HCT116 (cell line): ENCODE results near the gene ZSWIM8. TPM values are rescaled to one million over a fixed set of nuclear protein-coding genes. Genes with fewer than 3 reads are reported as not detected.

Source experiments
- ATAC-seq: fragments of 200-7000 bp; cut with Tn5 transposase; 2 replicates; pipeline ENCODE4 v1.9.1; 2020; ENCODE audit warnings: mild to moderate bottlenecking, moderate library complexity
- BruUV-seq: library from RNA; stranded (reverse); fragments of 400-500 nt; replicated peaks from 2 replicates; lab custom pipeline; 2021; lab: Mats Ljungman, UMichigan
- CTCF ChIA-PET: fragments of 300-600 bp; sonication (Branson Sonifier 250); formaldehyde crosslinking; loops from one replicate; lab custom pipeline; 2021; ENCODE audit warnings: antibody characterized with exemption; lab: Charles Lee
- POLR2A ChIA-PET: fragments of 300-600, 350-600 bp; sonication (Branson Sonifier 250); formaldehyde crosslinking; loops from one replicate; lab custom pipeline; 2021; ENCODE audit warnings: antibody characterized with exemption; lab: Charles Lee
- RAD21 ChIA-PET, 2 experiments: fragments of 300-600 bp; sonication (Branson Sonifier 250); formaldehyde crosslinking; loops; one replicate each; lab custom pipeline; 2023; ENCODE audit warnings: low total read pairs in 2 of 2; ENCODE audit not compliant: uncharacterized antibody in 2 of 2, unreplicated experiment in 2 of 2, low non-redundant PET in 1 of 2; lab: Charles Lee
- DNase-seq: peaks from one replicate; pipeline ENCODE4 v3.0.0-alpha.2; 2010; ENCODE audit warnings: low read depth, low spot score
- H2AFZ ChIP-seq: fragments of 200-600 bp; shearing (Covaris generic), sonication (generic); 2 replicates; pipeline ENCODE4 v1.6.1; 2017; ENCODE audit warnings: low read depth, mixed run types, mixed read lengths, antibody characterized with exemption, low read length; ENCODE audit not compliant: poor library complexity, severe bottlenecking
- H3K27ac ChIP-seq: 2 replicates; pipeline ENCODE4 v1.5.1; 2012; ENCODE audit warnings: low read depth, low read length
- H3K27me3 ChIP-seq: fragments of 200-600 bp; sonication (generic); 2 replicates; pipeline ENCODE4 v1.6.1; 2016; ENCODE audit warnings: mixed run types, low read length, mixed read lengths; ENCODE audit not compliant: insufficient read depth
- H3K36me3 ChIP-seq, 2 experiments: fragments of 200-500 bp in 1 of 2; fragments of 200-600 bp in 1 of 2; sonication (Bioruptor generic) in 1 of 2; sonication (generic) in 1 of 2; 2 replicates each; pipeline versions ENCODE4 v1.5.1 to v1.6.1; 2014 to 2016; ENCODE audit warnings: low read length in 2 of 2, inconsistent platforms in 1 of 2, mixed read lengths in 1 of 2, mixed run types in 1 of 2; ENCODE audit not compliant: insufficient read depth in 2 of 2, control insufficient read depth in 1 of 2
- H3K4me1 ChIP-seq, 2 experiments: fragments of 200-600 bp in 1 of 2; sonication (generic) in 1 of 2; 2 replicates each; pipeline versions ENCODE4 v1.5.1 to v1.6.1; 2012 to 2017; ENCODE audit warnings: low read length in 2 of 2, inconsistent platforms in 1 of 2, mild to moderate bottlenecking in 1 of 2, mixed read lengths in 1 of 2, mixed run types in 1 of 2, moderate library complexity in 1 of 2; ENCODE audit not compliant: insufficient read depth in 2 of 2, control insufficient read depth in 1 of 2
- H3K4me2 ChIP-seq: fragments of 200-600 bp; sonication (generic); 2 replicates; pipeline ENCODE4 v1.6.1; 2017; ENCODE audit warnings: mixed run types, low read length, mixed read lengths
- H3K4me3 ChIP-seq, 2 experiments: fragments of 200-600 bp in 1 of 2; sonication (generic) in 1 of 2; replicated peaks in 1 of 2; 2 replicates each; pipeline ENCODE4 v1.5.1; 2011 to 2016; ENCODE audit warnings: low read length in 2 of 2, control low read depth in 1 of 2, low read depth in 1 of 2, mild to moderate bottlenecking in 1 of 2, mixed read lengths in 1 of 2, mixed run types in 1 of 2
- H3K79me2 ChIP-seq: fragments of 200-600 bp; sonication (generic); 2 replicates; pipeline ENCODE4 v1.6.1; 2017; ENCODE audit warnings: mild to moderate bottlenecking, mixed run types, low read length, moderate library complexity, mixed read lengths; ENCODE audit not compliant: insufficient read depth
- H3K9ac ChIP-seq: fragments of 200-600 bp; sonication (generic); 2 replicates; pipeline ENCODE4 v1.6.1; 2016; ENCODE audit warnings: low read length, mixed read lengths
- H3K9me2 ChIP-seq: fragments of 200-600 bp; sonication (generic), shearing (Covaris generic); 2 replicates; pipeline ENCODE4 v1.6.1; 2017; ENCODE audit warnings: mixed run types, mild to moderate bottlenecking, moderate library complexity; ENCODE audit not compliant: insufficient read depth
- H3K9me3 ChIP-seq, 2 experiments: fragments of 200-500 bp in 1 of 2; fragments of 200-600 bp in 1 of 2; sonication (Bioruptor generic) in 1 of 2; sonication (generic) in 1 of 2; 2 replicates each; pipeline ENCODE4 v1.6.1; 2014 to 2017; ENCODE audit warnings: low read length in 2 of 2, mixed read lengths in 2 of 2, inconsistent platforms in 1 of 2, low read depth in 1 of 2, mild to moderate bottlenecking in 1 of 2, mixed run types in 1 of 2, moderate library complexity in 1 of 2; ENCODE audit not compliant: control insufficient read depth in 1 of 2, insufficient read depth in 1 of 2
- H4K20me1 ChIP-seq: fragments of 200-600 bp; sonication (generic), shearing (Covaris generic); 2 replicates; pipeline ENCODE4 v1.6.1; 2017; ENCODE audit warnings: mixed run types, mild to moderate bottlenecking, moderate library complexity; ENCODE audit not compliant: insufficient read depth
- CEBPB ChIP-seq: IDR thresholded peaks from 2 replicates; pipeline ENCODE4 v1.6.1; 2012; ENCODE audit warnings: low read depth
- CTCF ChIP-seq, 3 experiments: fragments of 200-600 bp in 1 of 3; sonication (generic) in 1 of 3; IDR thresholded peaks in 2 of 3; conservative IDR thresholded peaks in 1 of 3; 2 replicates each; pipeline ENCODE4 v1.5.1; 2012 to 2017; ENCODE audit warnings: low read depth in 2 of 3, low read length in 2 of 3, antibody characterized with exemption in 1 of 3, borderline replicate concordance in 1 of 3, control low read depth in 1 of 3, mild to moderate bottlenecking in 1 of 3, mixed read lengths in 1 of 3, mixed run types in 1 of 3, moderate library complexity in 1 of 3; ENCODE audit not compliant: insufficient read depth in 1 of 3
- EZH2phosphoT487 ChIP-seq: fragments of 200-600 bp; IDR thresholded peaks from 2 replicates; pipeline ENCODE4 v1.6.1; 2018; ENCODE audit warnings: antibody characterized with exemption, borderline replicate concordance
- FOSL1 ChIP-seq: IDR thresholded peaks from 2 replicates; pipeline ENCODE4 v1.6.1; 2012; ENCODE audit warnings: low read depth
- JUND ChIP-seq: IDR thresholded peaks from 2 replicates; pipeline ENCODE4 v1.6.1; 2012
- MAX ChIP-seq: IDR thresholded peaks from 2 replicates; pipeline ENCODE4 v1.6.1; 2012
- SIN3A ChIP-seq: IDR thresholded peaks from 2 replicates; pipeline ENCODE4 v1.6.1; 2012; ENCODE audit warnings: low read depth
- TCF7L2 ChIP-seq: IDR thresholded peaks from 2 replicates; pipeline ENCODE4 v1.7.0; 2011; ENCODE audit warnings: borderline replicate concordance, inconsistent platforms; ENCODE audit not compliant: insufficient read depth, insufficient read length; ENCODE audit errors: extremely low read depth
- intact Hi-C: fragments of 100-400 bp; cut with micrococcal nuclease; formaldehyde crosslinking; loops from 2 replicates; pipeline ENCODE4 v1.10.0; 2022
- total RNA-seq: library from RNA; stranded (reverse); gene quantifications from one replicate; pipeline ENCODE4 v1.2.1, GENCODE V29; 2021; ENCODE audit not compliant: unreplicated experiment
- TF ChIP-seq, protein P1 (sequence below): IDR thresholded peaks from 2 replicates; pipeline ENCODE4 v1.6.1; 2012

Gene ZSWIM8
- total RNA-seq, 1 experiment from 2014 or later, result 49.9 TPM

GRCh38 chr10:73791871-73792400 is 6.5 kb downstream of the ZSWIM8 start:
- H3K79me2 ChIP-seq, result peaks cover 4% of the 10 kb centered on the region
- intact Hi-C loops, result no loop called here
- TF ChIP-seq FOSL1, result no peak
- TF ChIP-seq MAX, result no peak
- TF ChIP-seq, protein P1, sequence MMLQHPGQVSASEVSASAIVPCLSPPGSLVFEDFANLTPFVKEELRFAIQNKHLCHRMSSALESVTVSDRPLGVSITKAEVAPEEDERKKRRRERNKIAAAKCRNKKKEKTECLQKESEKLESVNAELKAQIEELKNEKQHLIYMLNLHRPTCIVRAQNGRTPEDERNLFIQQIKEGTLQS, result no peak
- no peak for TF ChIP-seq TCF7L2
- no peak for TF ChIP-seq JUND
- no peak for TF ChIP-seq EZH2phosphoT487
- no peak for TF ChIP-seq CEBPB
- no peak for TF ChIP-seq CTCF (IDR thresholded peaks at IDR 0.05 in 2 of 3, conservative IDR thresholded peaks at IDR 0.05 in 1 of 3; ENCODE audit: borderline replicate concordance in 1 of 3, insufficient read depth in 1 of 3, low read depth in 2 of 3, low read length in 2 of 3)
- TF ChIP-seq SIN3A, result no peak
- H3K27ac ChIP-seq, result no peak overlapping the region
- H3K9me2 ChIP-seq, result no peaks in the 10 kb centered on the region
- ATAC-seq (no peak), DNase-seq (no peak)
- BruUV-seq, result no TSS peak
- no peak overlapping the region for H3K4me3 ChIP-seq
- H2AFZ ChIP-seq, result no peak overlapping the region
- no peaks in the 10 kb centered on the region for H3K27me3 ChIP-seq
- POLR2A ChIA-PET, result no interaction called here
- H4K20me1 ChIP-seq, result no peaks in the 10 kb centered on the region
- RAD21 ChIA-PET, result no interaction called here
- CTCF ChIA-PET, result no interaction called here
- H3K9ac ChIP-seq, result no peak overlapping the region
- H3K4me2 ChIP-seq, result no peak overlapping the region
- H3K9me3 ChIP-seq, result no peaks in the 10 kb centered on the region
- H3K4me1 ChIP-seq, result no peaks in the 10 kb centered on the region
- H3K36me3 ChIP-seq, result peaks cover 14 to 26% of the 10 kb centered on the region in 2 experiments
